GM18907 (cell line): Measurements from ENCODE around the gene DCLK2.

Experiments used
- ATAC-seq: cut with Tn5 transposase; IDR thresholded peaks from one replicate; pipeline ENCODE4 v1.9.1; 2021; ENCODE audit warnings: mild to moderate bottlenecking, moderate library complexity; ENCODE audit not compliant: unreplicated experiment

Gene DCLK2

DNA sequence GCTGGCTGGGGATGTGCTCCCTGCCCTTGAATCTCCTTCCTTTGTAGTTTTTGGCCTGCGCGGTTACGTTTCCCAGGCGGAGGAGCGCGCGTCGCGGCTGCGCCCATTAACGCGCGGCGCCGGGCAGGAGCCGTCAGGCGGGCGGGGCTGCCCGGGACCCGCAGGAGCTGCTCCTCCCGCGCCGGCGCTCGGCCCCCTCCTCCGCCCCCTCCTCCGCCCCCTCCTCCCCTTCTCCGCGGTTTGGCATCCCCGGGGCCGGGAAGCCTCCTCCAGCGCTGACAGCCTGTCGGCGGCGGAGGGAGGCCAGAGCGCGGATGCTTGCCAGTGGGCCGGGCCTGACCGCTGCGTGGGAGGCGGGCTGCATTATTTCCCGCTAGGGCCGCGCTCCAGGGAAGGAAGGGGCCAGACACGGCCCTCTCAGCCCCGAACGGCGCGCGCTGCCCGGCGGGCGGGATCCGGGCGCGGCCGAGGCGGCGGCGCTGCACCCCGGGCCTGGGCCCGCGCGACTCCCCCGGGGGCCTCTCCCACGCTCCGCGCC lies at the start of gene DCLK2:
Gene DCLK2 (plus strand): TSS at position 405 of the 538 bp plus-strand sequence. CDS start 583 bp downstream, outside the sequence.
- peak; percentile 33 for ATAC-seq

DNA sequence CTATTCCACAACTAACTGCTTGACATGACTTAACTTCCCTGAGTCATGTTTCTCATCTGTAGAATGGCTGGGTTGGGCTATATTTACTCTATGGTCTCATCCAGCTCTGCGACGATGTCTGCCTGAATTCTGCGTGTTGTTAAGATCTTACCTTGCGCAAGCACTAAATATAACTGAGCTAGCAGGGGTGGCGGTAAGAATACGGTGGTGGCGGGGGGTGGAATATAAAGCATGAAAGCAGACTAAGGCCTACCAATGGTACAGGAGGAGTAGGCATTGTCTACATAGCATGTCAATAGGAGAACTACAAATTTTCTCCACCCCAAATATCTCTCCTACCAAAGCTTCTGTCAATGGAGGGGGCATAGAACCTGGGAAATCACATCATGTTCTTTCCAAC lies 45.7 kb upstream of the DCLK2 start:
- ATAC-seq: no peak

DNA sequence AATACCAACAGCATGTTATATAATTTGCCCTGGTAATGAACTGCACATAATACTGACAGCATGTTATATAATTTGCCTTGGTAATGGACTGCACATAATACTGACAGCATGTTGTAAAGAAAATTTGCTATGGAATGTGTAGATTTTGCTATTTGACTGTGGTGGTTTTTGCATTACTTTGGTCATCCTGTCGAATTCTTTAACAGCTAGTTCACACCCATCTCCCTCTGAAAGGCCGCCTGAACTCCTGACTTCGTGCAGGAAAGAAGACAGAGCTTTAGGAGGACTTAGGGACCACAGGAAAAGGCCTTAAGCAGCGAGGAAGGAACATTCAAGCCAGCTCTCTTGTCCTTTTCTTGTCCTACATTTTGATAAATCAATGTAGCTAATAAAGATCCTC lies 45.2 kb upstream of the DCLK2 start:
- ATAC-seq: no peak

DNA sequence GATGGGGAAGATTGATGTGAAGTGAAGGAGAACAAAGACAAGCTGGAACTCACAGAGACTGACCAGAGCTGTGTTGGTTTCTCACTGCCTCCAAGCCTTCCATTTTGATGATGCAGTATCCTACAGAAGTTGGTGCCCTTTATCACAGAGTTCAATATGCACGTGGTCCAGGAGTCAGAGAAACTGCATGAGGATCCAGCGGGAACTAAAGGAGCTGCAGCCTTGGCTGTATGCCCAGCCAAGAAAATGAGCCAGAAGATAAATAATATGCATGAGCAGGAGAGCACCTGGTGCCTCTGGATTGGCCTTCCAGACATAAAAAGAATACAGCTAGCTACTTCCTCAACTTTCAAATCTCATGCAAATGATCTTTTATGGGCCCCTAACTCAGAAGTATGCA lies 44.3 kb upstream of the DCLK2 start:
- no peak for ATAC-seq

DNA sequence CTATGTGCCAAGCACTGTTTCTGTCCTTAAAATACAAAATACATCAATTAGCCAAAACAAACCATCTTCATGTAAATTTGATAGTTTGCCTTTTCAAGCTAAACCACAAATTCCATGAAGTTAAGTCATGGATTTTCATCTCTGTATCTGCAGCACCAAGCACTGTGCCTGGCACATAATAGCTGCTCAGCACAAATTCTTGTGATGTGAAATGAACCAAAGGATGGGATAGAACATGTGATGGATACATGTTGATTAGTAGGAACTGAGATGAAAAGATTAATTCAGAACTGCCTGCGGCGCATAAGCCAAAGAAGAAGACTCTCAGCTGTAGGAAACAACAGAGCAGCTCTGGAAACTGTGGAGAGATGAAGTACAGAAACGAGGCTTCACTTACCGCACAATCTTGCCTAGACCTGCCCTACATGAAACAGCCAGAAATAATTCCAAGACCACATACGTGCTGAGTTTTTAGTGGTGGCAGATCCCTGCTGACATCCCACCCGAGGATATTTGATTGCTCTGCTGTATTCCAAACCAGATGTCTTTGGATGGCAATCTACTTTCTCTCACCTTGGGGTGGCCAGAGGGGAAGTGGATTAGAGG lies 40.9 kb upstream of the DCLK2 start:
- ATAC-seq: no peak

DNA sequence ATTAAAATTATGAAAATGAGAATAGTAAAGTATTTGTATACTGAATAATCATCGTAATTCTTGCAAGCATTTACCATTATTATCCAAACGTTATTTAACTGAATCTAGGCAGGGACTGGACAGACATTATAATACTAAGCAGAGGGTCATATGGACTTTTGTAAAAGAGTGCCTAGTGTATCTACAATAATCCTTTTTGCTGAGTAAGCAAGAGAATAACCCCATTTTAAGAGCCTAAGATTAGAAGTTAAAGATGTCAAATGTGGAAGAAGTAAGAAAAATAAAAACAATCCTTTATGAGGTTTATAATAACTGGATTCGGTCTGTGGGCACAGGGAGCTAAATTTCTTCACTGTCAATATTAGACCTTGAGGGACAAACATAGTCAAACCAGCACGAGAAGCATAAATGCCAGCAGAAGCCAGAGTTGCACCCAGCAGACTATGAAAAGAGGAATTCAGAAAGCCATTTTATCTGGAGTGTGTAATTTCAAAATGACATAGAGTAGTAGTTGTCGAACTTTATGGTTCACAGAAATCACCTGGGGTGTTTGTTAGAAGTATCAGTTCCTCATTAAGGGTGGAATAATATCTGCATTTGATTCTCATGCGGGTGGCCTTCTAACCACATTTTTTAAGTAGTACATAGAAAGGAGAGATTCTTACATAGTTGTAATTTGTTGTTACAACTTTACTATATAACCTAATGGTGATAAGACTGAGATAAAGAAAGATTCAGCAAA lies 39.7 kb upstream of the DCLK2 start:
- peak; percentile 95 for ATAC-seq

DNA sequence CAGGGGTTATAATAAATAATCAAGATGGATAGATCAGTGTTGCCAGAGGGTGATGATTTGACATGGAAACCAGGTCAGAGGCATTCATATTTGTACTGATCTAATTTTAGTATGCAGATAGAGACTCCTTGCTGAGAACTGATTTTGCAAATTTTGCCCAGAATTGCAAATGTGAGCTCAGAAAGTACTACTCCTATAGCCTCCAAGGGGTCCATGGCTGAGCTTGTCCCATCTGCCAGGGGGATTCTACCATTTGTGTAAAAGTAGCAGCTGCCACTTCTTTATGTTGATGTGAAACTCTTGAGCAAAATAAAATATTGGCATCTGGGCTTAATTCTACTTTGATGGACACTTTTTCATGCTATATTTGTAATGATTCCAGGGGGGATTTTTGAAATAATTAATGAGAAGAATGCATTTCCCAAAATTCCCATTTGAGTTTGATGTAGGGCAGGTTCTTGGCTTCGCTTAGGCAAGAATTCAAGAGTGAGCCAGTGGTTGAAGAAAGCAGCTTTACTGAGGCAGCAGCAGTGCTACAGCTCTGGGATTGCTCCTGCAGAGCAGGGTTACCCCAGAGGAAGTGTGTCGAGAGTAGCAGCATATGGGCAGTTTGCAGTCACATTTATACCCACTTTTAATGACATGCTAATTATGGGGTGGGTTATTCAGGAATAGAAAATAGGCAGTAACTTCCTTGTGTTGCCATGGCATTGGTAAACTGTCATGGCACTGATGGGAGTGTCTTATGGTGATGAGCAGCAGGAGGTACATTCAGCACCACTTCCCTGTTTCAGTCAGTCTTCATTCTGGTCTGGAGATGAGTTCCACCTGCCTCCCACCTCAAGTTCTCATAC lies 38.7 kb upstream of the DCLK2 start:
- peak; percentile 39 for ATAC-seq

DNA sequence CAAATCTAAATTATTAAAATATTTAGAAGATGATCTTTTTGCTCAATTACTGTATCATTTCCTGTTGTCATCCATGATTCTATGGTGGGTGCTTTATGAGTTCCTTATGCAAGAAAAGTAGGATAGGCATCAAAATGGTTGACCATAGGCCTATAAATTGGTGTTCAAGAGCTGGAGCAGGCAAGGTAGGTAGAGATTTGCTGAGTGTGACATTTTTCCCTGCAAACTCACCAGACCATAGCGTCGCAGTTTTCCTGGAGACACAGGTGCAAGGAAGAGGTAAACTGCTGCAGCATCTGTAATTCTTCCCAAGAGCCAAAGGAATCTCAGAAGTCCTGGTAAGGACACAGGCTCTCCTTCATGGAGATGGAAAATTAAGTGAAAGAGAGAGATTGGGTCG lies 33.7 kb upstream of the DCLK2 start:
- no peak for ATAC-seq

DNA sequence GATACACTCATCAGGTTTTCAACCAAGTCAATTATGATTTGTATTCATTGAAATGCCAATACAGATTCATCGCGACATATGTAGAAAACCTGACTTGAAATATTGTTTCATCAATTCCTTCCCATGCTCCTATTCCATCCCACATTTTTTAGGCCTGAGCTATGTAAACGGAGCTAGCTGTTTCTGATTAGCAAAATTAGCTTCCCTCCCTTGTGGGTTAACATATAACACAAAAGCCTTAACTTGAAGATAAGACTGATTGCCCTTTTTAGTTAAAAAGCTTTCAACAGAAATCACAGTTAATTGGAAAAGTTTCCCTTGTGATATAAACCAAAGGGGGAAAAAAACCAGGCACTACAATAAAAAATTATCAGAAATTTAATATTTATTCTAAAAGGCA lies 32.8 kb upstream of the DCLK2 start:
- no peak for ATAC-seq

DNA sequence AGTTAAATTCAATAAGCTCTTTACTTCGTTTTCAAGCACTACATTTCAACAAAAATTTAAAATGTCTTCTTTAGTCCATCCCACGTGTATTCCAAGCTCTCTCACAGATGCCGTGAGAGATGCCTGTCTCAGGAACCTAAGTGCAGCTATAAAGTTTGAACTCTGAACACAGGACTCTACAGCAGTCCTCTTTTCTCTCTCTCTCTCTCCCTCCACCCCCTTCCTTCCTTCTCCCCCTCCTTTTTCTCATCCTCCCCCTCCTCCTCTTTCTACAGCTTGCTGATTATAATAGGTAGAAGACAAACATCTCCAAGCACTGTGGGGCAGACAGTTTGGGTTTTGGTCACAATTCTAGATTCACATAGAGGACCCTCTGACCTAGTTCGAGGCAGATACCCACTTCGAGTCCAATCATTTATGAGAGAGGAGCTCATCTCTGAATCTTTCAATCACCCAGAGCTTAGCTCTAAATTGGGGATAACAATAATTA lies 31.5 kb upstream of the DCLK2 start:
- ATAC-seq: no peak

DNA sequence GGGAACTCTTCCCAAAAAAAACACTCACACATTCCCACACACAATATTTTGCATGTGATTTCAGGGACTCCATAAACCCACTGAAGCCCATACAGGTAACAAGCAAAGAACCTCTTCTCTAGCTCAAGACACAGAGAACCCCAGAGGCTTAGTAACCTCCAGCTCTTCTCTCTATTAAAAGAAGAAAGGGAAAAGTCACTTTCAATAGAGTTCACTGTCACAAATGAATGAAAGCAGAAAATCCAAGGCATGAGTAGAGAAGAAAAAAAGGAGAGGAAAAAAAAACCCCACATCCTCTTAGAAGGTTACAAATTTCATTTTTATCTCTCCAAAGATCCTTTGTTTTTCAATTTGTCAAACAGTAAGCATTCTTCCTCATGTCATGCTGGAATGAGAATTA lies 30.7 kb upstream of the DCLK2 start:
- ATAC-seq: no peak

DNA sequence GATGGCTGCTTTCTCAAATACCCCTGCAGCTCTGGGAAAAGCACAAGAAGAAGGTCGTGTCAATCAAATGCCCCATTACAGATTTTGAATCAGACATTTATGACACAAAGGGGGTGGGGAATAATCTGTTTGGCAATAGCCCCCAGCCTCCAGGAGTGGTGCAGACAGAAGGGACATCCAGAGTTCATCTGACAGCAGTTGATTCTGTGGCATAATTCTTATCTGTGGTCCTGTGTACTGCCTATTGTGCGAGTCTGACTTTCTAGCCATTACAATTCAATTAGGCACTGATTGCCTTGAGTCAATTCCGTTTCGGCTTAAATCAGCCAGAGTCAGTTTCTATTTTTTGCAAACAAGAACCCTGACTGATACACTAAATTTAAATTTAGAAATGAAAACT lies 28.6 kb upstream of the DCLK2 start:
- no peak for ATAC-seq

DNA sequence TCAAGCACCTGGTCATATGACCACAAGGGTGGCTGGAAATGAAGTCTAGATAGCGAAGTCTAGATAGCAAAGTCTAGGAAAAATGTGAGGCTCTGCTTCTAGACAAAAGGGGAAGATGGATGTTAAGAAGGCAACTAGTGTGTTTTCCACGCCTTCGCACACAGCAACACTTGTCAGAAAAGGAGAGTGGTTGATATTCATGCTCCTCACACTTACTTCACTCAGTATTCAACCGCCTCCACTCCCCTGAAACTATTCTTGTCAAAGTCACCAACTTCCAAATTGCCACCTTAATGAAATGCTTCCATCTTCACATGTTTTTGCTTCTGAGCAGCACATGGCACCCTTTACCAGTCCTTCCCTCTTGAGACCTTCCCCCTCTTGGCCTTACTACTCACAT lies 27.7 kb upstream of the DCLK2 start:
- ATAC-seq: no peak

DNA sequence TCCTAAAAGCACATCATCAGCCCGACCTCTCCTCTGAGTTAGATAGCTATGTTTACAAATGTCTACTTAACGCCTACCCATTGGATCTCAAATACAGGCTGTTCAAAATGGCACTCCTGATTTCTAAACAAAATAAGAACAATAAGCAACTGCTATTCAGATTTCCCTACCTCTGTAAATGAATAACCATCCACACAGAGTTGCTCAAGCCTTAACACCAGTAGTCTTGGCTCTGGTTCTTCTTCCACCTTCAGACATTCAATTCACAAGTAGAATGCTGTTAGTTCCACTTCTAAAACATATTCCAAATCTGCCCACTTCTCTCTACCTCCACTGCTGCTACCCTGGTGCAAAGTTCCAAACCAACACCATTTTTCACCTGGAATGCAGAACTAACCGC lies 27.1 kb upstream of the DCLK2 start:
- ATAC-seq: no peak

DNA sequence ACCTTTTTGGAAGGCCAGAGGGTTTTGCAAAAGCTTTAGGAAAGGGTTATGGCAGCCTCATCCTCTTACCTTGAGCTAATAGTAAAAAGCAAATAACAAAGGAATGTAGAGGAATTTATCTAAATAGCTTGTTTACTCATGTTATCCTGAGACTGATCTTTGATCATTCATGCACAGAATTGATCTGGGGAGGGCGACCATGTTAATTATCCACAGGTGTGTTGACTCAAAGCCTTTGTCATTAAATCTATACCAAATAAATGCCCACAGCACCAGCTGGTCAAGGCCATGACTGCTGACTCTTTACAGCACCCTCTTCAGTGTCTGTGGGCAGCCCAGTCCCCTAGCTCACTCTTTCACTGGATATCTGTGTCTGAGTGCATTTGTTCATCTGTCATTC lies 22.8 kb upstream of the DCLK2 start:
- ATAC-seq: no peak

DNA sequence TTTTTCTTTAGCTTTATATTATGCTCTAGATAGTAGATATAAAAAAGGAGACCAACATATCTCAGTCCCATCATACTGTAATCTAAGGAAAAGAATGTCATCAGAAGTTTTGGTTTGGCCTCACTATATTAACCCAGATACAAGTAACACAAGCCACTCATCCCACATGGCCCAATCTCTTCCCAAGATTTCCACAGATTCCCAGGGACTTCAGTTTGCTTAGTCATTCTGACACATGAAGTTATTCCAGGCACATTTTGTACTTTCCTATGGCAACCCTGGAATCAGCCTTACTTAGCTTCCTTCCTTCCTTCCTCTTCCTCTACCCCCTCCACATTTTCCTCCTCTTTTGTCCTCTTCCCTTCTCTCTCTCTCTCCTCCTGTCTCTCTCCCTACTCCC lies 21.7 kb upstream of the DCLK2 start:
- ATAC-seq: no peak

DNA sequence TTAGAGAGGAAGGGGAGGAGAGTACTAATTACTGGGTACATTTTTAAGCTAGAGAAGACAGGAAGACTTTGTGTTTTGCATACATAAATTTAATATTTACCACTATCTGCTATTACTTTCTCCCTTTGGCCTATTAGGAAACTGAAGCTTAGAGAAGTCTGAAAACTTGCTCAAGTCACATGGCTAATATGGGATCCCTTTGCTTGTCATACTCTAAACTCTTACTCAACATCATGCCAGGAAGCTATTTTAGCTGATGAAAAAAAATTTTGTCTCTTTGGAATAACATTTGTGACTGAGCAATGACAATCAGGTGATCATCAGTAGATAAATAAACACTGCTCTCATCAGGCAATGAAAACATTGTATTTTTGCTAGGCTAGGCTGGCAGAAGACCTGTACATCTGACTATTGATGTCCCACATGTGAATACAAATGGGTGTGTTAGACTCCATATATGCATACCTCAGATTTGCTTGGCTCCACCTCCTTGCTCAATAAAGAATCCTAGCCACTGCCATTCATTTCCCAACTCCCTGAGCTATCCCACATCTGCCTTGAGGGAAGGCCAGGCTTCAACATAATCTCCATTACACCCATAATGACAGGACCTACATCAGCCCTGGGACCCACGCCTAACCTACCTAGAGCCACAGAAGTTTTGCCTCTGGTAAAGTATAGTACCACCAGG lies 17.0 kb upstream of the DCLK2 start:
- no peak for ATAC-seq

DNA sequence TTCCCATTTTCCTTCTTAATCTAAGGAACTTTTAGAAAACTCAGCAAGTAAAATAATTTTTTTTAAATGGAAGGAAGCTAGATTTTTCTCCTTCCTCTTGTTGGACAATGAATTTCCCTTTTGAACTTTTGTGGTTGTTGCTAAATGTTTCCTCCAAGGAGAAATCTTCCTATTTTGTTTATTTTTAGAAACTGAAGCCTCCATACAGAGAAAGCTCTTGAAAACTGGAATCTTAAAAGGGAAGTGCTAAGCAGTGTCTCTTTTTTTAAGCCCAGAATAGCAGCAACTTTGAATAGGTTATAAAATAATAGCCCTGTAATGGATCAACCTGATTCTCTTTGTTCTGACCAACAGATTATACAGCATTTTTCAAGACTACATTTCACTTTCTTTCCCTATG lies 15.1 kb upstream of the DCLK2 start:
- no peak for ATAC-seq

DNA sequence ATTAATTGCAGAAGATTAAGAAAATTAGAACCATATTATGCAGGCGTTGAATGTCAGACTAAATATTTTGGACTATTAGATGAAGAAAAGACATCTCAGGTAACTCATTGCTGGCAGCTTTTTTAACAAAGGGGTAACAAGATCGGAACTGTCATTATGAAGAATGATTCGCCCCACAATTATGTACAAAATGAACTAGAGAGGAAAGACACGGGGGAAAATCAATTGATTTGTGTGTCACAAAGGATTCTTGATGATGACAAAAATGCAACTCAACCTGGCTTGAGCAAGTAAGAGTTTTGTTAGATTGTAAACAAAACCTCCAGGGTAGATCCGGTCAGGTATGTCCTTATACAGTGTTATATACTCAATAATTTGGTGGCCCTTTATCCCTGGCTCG lies 12.5 kb upstream of the DCLK2 start:
- no peak for ATAC-seq

DNA sequence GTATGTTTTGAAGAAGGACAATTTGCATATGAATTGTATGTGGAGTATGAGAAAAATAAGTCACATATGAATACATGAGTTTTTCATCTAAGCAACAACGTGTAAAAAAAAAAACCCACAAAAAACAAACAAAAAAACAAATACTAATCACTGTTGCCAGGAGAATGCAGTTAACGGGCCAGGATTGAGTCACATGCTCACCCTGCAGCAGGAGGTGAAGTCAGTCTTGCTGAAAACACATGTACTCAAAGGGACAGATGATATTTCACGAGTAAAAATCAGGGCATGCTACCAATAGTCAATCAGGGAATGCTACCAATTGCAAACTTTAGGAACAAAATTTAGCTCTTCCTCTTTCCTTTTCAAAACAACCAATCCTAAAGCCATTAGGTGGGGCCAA lies 10.4 kb upstream of the DCLK2 start:
- no peak for ATAC-seq
